Stimulated activated CD8-positive, alpha-beta memory T cell treated with anti-CD3 and anti-CD28 coated beads, Interleukin-15, amount 100 ng/mL, for 48 hours (primary cell): ENCODE results near the gene FOXC2.
A peak's percentile ranks its signal among the peaks of the same experiment; 100 is the strongest.

Experiments used
- DNase-seq, 2 donors: peaks; one replicate each; pipeline ENCODE4 v3.0.0-alpha.2; 2020; ENCODE audit warnings: low read depth in 2 of 2

FOXC2 gene

GRCh38 chr16:86533076-86533475, 33.6 kb upstream of the FOXC2 start:
- DNase-seq, result no peak

GRCh38 chr16:86533767-86534351, 32.8 kb upstream of the FOXC2 start:
- DNase-seq, result no peak

- DNase-seq, result no peak
Observed at GRCh38 chr16:86534779-86535615, 31.6 kb upstream of the FOXC2 start.

GRCh38 chr16:86536621-86537020, 30.0 kb upstream of the FOXC2 start:
- no peak for DNase-seq

GRCh38 chr16:86537486-86537885, 29.1 kb upstream of the FOXC2 start:
- no peak for DNase-seq

GRCh38 chr16:86538196-86538780, 28.3 kb upstream of the FOXC2 start:
- no peak for DNase-seq

- no peak for DNase-seq
Observed at GRCh38 chr16:86540894-86541293, 25.7 kb upstream of the FOXC2 start.

GRCh38 chr16:86541560-86541959, 25.1 kb upstream of the FOXC2 start:
- DNase-seq, result no peak

GRCh38 chr16:86542756-86543750, 23.6 kb upstream of the FOXC2 start:
- no peak for DNase-seq

- DNase-seq, result no peak
Observed at GRCh38 chr16:86545481-86545880, 21.1 kb upstream of the FOXC2 start.

- DNase-seq, result no peak
Observed at GRCh38 chr16:86545954-86546637, 20.5 kb upstream of the FOXC2 start.

- no peak for DNase-seq
Observed at GRCh38 chr16:86546638-86547013, 20.0 kb upstream of the FOXC2 start.

GRCh38 chr16:86547286-86547685, 19.3 kb upstream of the FOXC2 start:
- no peak for DNase-seq

GRCh38 chr16:86549076-86549892, 17.3 kb upstream of the FOXC2 start:
- peak in 1 of 2 donors; percentile 42 for DNase-seq

GRCh38 chr16:86549893-86550190, 16.8 kb upstream of the FOXC2 start:
- no peak for DNase-seq

- DNase-seq, result no peak
Observed at GRCh38 chr16:86550281-86550680, 16.3 kb upstream of the FOXC2 start.

- no peak for DNase-seq
Observed at GRCh38 chr16:86553356-86553755, 13.3 kb upstream of the FOXC2 start.

- no peak for DNase-seq
Observed at GRCh38 chr16:86554599-86554916, 12.1 kb upstream of the FOXC2 start.

GRCh38 chr16:86554917-86555703, 11.5 kb upstream of the FOXC2 start, which contains the start of gene MTHFSD:
MTHFSD (minus strand) TSS chr16:86555235; CDS start chr16:86555184, 51 bp downstream.
- peak; percentile 90 for DNase-seq

GRCh38 chr16:86555704-86556075, 10.9 kb upstream of the FOXC2 start:
- DNase-seq, result no peak
